IMR-90 (cell line): ENCODE measurements around the gene HOXC12. TPM values are rescaled to one million over a fixed set of nuclear protein-coding genes. Genes with fewer than 3 reads are reported as not detected.

Experiments used
- ATAC-seq: fragments of 200-7000 bp; cut with Tn5 transposase; 2 replicates; pipeline ENCODE4 v1.9.1; 2020; ENCODE audit warnings: low read depth, mild to moderate bottlenecking, moderate library complexity
- BruUV-seq: library from RNA; stranded (reverse); fragments of 400-500 nt; replicated peaks from 2 replicates; lab custom pipeline; 2021; lab: Mats Ljungman, UMichigan
- CTCF ChIA-PET: fragments of 300-600 bp; formaldehyde crosslinking; extraction: SDS; loops from one replicate; lab custom pipeline; 2021; ENCODE audit warnings: antibody characterized with exemption; lab: Yijun Ruan, JAX
- POLR2A ChIA-PET: fragments of 300-600 bp; sonication (Branson Sonifier 250); formaldehyde crosslinking; loops from one replicate; lab custom pipeline; 2022; ENCODE audit warnings: antibody characterized with exemption; ENCODE audit not compliant: unreplicated experiment; lab: Charles Lee
- DNase-seq: peaks from one replicate; pipeline ENCODE4 v3.0.0; 2013
- H2AFZ ChIP-seq: replicated peaks from 2 replicates; pipeline ENCODE3; 2013; ENCODE audit warnings: low read length, mild to moderate bottlenecking; ENCODE audit not compliant: poor library complexity
- H2AK5ac ChIP-seq: 2 replicates; pipeline ENCODE4 v1.6.1; 2013; ENCODE audit warnings: low read depth, low read length, inconsistent platforms
- H2AK9ac ChIP-seq: replicated peaks from 2 replicates; pipeline ENCODE3; 2013; ENCODE audit warnings: mild to moderate bottlenecking, low read depth, low read length, moderate library complexity; ENCODE audit not compliant: poor library complexity
- H2BK120ac ChIP-seq: 2 replicates; pipeline ENCODE4 v1.6.1; 2013; ENCODE audit warnings: low read depth, low read length, inconsistent platforms
- H2BK15ac ChIP-seq: 3 replicates; pipeline ENCODE4 v1.6.1; 2013; ENCODE audit warnings: low read depth, low read length, inconsistent platforms
- H2BK20ac ChIP-seq: 2 replicates; pipeline ENCODE4 v1.6.1; 2013; ENCODE audit warnings: low read depth, mild to moderate bottlenecking, inconsistent platforms, low read length, moderate library complexity
- H2BK5ac ChIP-seq: 2 replicates; pipeline ENCODE4 v1.6.1; 2013; ENCODE audit warnings: mild to moderate bottlenecking, low read depth, low read length, inconsistent platforms; ENCODE audit not compliant: poor library complexity, severe bottlenecking
- H3K14ac ChIP-seq: replicated peaks from 2 replicates; pipeline ENCODE4 v1.6.1; 2013; ENCODE audit warnings: low read depth, low read length, inconsistent platforms
- H3K18ac ChIP-seq: 2 replicates; pipeline ENCODE4 v1.6.1; 2013; ENCODE audit warnings: low read depth, low read length, control low read depth
- H3K23ac ChIP-seq: 2 replicates; pipeline ENCODE4 v1.6.1; 2013; ENCODE audit warnings: low read depth, low read length, inconsistent platforms
- H3K27ac ChIP-seq: 2 replicates; pipeline ENCODE4 v1.5.1; 2013; ENCODE audit warnings: mild to moderate bottlenecking, control low read depth, low read length; ENCODE audit not compliant: insufficient read depth
- H3K27me3 ChIP-seq: 2 replicates; pipeline ENCODE4 v1.6.1; 2013; ENCODE audit warnings: low read length; ENCODE audit not compliant: control insufficient read depth, insufficient read depth
- H3K36me3 ChIP-seq: 2 replicates; pipeline ENCODE4 v1.6.1; 2013; ENCODE audit warnings: low read length, mixed read lengths; ENCODE audit not compliant: control insufficient read depth, insufficient read depth
- H3K4ac ChIP-seq: 2 replicates; pipeline ENCODE4 v1.6.1; 2013; ENCODE audit warnings: low read depth, low read length, inconsistent platforms
- H3K4me1 ChIP-seq: 2 replicates; pipeline ENCODE4 v1.6.1; 2013; ENCODE audit warnings: low read length, mixed read lengths; ENCODE audit not compliant: control insufficient read depth, insufficient read depth
- H3K4me2 ChIP-seq: 2 replicates; pipeline ENCODE4 v1.6.1; 2013; ENCODE audit warnings: low read depth, mild to moderate bottlenecking, control low read depth, low read length, moderate library complexity
- H3K4me3 ChIP-seq: 2 replicates; pipeline ENCODE4 v1.5.1; 2013; ENCODE audit warnings: low read depth, mild to moderate bottlenecking, control low read depth, low read length, moderate library complexity; ENCODE audit not compliant: insufficient read depth
- H3K56ac ChIP-seq: 2 replicates; pipeline ENCODE4 v1.6.1; 2013; ENCODE audit warnings: low read length, inconsistent platforms; ENCODE audit not compliant: insufficient read depth; ENCODE audit errors: extremely low read depth
- H3K79me1 ChIP-seq, 2 experiments: 2 replicates each; pipeline ENCODE4 v1.6.1; 2013; ENCODE audit warnings: low read length in 2 of 2, inconsistent platforms in 1 of 2, low read depth in 1 of 2
- H3K9ac ChIP-seq: 2 replicates; pipeline ENCODE4 v1.6.1; 2013; ENCODE audit warnings: low read depth, low read length, control low read depth
- H3K9me1 ChIP-seq: 2 replicates; pipeline ENCODE4 v1.6.1; 2013; ENCODE audit warnings: low read length, inconsistent platforms; ENCODE audit not compliant: insufficient read depth
- H3K9me3 ChIP-seq: 2 replicates; pipeline ENCODE4 v1.6.1; 2013; ENCODE audit warnings: low read length; ENCODE audit not compliant: control insufficient read depth, insufficient read depth
- H4K20me1 ChIP-seq: 2 replicates; pipeline ENCODE4 v1.6.1; 2013; ENCODE audit warnings: low read length, inconsistent platforms; ENCODE audit not compliant: insufficient read depth
- H4K5ac ChIP-seq: 2 replicates; pipeline ENCODE4 v1.6.1; 2013; ENCODE audit warnings: mild to moderate bottlenecking, low read depth, low read length, control low read depth
- H4K8ac ChIP-seq, 2 experiments: 2 replicates each; pipeline ENCODE4 v1.6.1; 2013; ENCODE audit warnings: low read depth in 2 of 2, low read length in 2 of 2, control low read depth in 1 of 2, inconsistent platforms in 1 of 2
- H4K91ac ChIP-seq: 2 replicates; pipeline ENCODE4 v1.6.1; 2013; ENCODE audit warnings: low read depth, low read length, inconsistent platforms; ENCODE audit not compliant: insufficient read depth
- BHLHE40 ChIP-seq: fragments of 150-350 bp; IDR thresholded peaks from 2 replicates; pipeline ENCODE4 v1.6.1; 2016; ENCODE audit warnings: mild to moderate bottlenecking, low read depth, low read length
- CEBPB ChIP-seq: IDR thresholded peaks from 2 replicates; pipeline ENCODE4 v1.6.1; 2012; ENCODE audit warnings: low read depth, low read length, improper control_type of control experiment
- CHD1 ChIP-seq: IDR thresholded peaks from 2 replicates; pipeline ENCODE4 v1.6.1; 2012; ENCODE audit warnings: low read depth, low read length, improper control_type of control experiment
- FOS ChIP-seq: fragments of 150-350 bp; IDR thresholded peaks from 2 replicates; pipeline ENCODE4 v1.6.1; 2016; ENCODE audit warnings: low read depth, low read length
- MAFK ChIP-seq: IDR thresholded peaks from 2 replicates; pipeline ENCODE4 v1.6.1; 2012; ENCODE audit warnings: low read depth, low read length, improper control_type of control experiment
- MAZ ChIP-seq: IDR thresholded peaks from 2 replicates; pipeline ENCODE4 v1.6.1; 2012; ENCODE audit warnings: low read depth, mild to moderate bottlenecking, low read length, improper control_type of control experiment, moderate library complexity, borderline replicate concordance
- RAD21 ChIP-seq: IDR thresholded peaks from 2 replicates; pipeline ENCODE4 v1.6.1; 2012; ENCODE audit warnings: low read length, improper control_type of control experiment
- RCOR1 ChIP-seq: IDR thresholded peaks from 2 replicates; pipeline ENCODE4 v1.6.1; 2012; ENCODE audit warnings: mild to moderate bottlenecking, low read length, improper control_type of control experiment; ENCODE audit not compliant: insufficient replicate concordance
- RFX5 ChIP-seq: IDR thresholded peaks from 2 replicates; pipeline ENCODE4 v1.8.0; 2012; ENCODE audit warnings: low read depth, mild to moderate bottlenecking, low read length, moderate library complexity
- SMC3 ChIP-seq: fragments of 150-350 bp; IDR thresholded peaks from 2 replicates; pipeline ENCODE4 v1.6.1; 2016; ENCODE audit warnings: low read depth, mild to moderate bottlenecking, antibody characterized with exemption, low read length, moderate library complexity
- WGBS, 2 experiments: methylation state at CpG; one replicate each; pipeline versions ENCODE4 v1.1.5 to v1.1.7; 2013; ENCODE audit warnings: missing lambda C conversion rate in 2 of 2; ENCODE audit not compliant: insufficient read length in 1 of 2; ENCODE audit errors: extremely low coverage in 2 of 2; 5-methylcytosine and 5-hydroxymethylcytosine counted together
- dilution Hi-C: fragments of 300-500 bp; cut with HindIII; formaldehyde crosslinking; loops from one replicate; pipeline ENCODE4 v1.14.3; 2018; ENCODE audit warnings: low sequenced_read_pairs; ENCODE audit not compliant: unreplicated experiment
- in situ Hi-C: fragments of 300-500 bp; cut with MboI; formaldehyde crosslinking; loops from 3 replicates; pipeline ENCODE4 v1.14.3; 2019; ENCODE audit warnings: low sequenced_read_pairs, inconsistent platforms, mixed read lengths
- intact Hi-C: fragments of 100-400 bp; cut with micrococcal nuclease; formaldehyde crosslinking; loops from 2 replicates; pipeline ENCODE4 v1.10.0; 2022
- polyA plus RNA-seq, 3 experiments: library from polyadenylated mRNA; depleted of rRNA; stranded (reverse); fragments of >200 nt; gene quantifications; 2 replicates each; pipeline ENCODE4 v1.2.3, GENCODE V29; 2012; ENCODE audit warnings: low replicate concordance in 1 of 3
- total RNA-seq: library from RNA; depleted of rRNA; stranded (reverse); fragments of >200 nt; gene quantifications from 2 replicates; pipeline ENCODE4 v1.2.3, GENCODE V29; 2012
- TF ChIP-seq, protein P1 (sequence below): fragments of 150-350 bp; IDR thresholded peaks from 2 replicates; pipeline ENCODE4 v1.6.1; 2017; ENCODE audit warnings: mild to moderate bottlenecking, antibody characterized with exemption, low read length, low read depth
- TF ChIP-seq, protein P2 (sequence below): fragments of 150-350 bp; IDR thresholded peaks from 2 replicates; pipeline ENCODE4 v1.6.1; 2016; ENCODE audit warnings: low read depth, mild to moderate bottlenecking, low read length, moderate library complexity, borderline replicate concordance
- TF ChIP-seq, protein P3 (sequence below): conservative IDR thresholded peaks from 2 replicates; pipeline ENCODE4 v1.5.1; 2012; ENCODE audit warnings: mild to moderate bottlenecking, low read depth, low read length, improper control_type of control experiment

Gene HOXC12
- total and polyA plus RNA-seq, 2 of the 4 experiments (the other 2 are of a cell fraction): not detected

DNA sequence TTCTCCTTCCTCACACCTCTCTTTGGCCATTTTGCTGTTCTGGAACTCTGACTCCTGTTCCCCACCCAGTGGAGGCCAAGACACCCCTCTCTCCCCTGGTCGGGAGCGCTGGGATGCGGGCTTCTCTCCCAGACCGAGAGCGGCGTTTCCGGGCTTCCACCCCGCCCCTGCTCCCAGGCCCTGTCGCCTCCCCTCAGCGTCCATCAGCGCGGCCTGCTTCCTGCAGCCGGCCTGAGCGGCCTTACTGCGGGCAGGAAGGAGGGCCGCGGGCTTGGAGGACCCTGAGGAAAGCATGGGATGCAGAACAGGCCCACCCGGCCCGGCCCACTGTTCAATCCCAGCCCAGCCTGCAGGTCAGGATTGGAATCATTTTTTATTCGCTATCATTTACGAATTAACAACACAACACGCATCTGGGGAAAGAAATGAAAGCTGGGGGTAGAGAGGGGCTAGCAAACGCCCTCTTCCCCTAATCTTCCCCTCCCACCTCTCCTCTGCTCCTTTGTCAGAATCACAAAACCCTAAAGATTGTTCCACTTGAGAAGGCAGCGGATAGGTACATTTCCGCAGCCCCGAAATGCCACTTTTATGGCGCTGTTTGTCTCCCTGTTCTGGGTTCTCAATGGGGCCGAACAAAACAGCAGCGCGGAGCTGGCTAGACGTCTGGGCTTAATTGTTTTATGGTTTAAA is 50.3 kb downstream of the HOXC12 start (continued):
- TF ChIP-seq RCOR1: no peak

DNA sequence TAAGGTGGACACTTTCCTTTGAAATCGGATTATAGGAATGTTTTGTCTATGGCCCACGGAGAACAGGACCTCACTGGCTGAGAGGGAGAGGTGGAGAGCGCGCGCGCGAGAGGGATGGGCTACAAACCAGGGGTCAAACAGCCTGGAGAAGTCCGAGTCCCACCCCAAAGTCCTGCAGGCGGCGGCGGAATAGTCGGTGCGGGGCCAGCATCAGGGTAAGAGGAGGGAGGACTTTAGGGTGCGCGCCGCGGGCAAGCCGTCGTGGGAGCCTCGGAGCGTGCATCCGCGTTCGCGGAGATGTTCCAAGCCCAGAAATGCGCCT is 50.8 kb downstream of the HOXC12 start:
- no peaks in the 10 kb centered on the region for H3K4me1 ChIP-seq
- no peaks in the 10 kb centered on the region for H3K36me3 ChIP-seq
- POLR2A ChIA-PET: no interaction called here
- no peak overlapping the region for H3K14ac ChIP-seq
- H4K5ac ChIP-seq: no peak overlapping the region
- H3K9me3 ChIP-seq: no peaks in the 10 kb centered on the region
- no peaks in the 10 kb centered on the region for H3K79me1 ChIP-seq
- no peak overlapping the region for H3K27ac ChIP-seq
- no peak overlapping the region for H4K8ac ChIP-seq
- H4K91ac ChIP-seq: no peak overlapping the region
- H3K9me1 ChIP-seq: no peaks in the 10 kb centered on the region
- WGBS, 2 experiments: 6% methylated on average over 12 of the region's 26 CpGs; no CpG with 5 or more reads in 1 of the 2 experiments
- intact Hi-C loops: loop anchor here (10.0 kb wide), 1 partner anchor 301 kb away; no protein-coding TSS in a partner anchor
- H3K27me3 ChIP-seq: peaks cover 90% of the 10 kb centered on the region
- no peak overlapping the region for H2AFZ ChIP-seq
- H2BK5ac ChIP-seq: no peak overlapping the region
- no peak overlapping the region for H2BK20ac ChIP-seq
- H2BK120ac ChIP-seq: no peak overlapping the region
- in situ Hi-C loops: loop anchor here (5.0 kb wide), 1 partner anchor 187 kb away; no protein-coding TSS in a partner anchor
- no peak overlapping the region for H2AK9ac ChIP-seq
- no peak overlapping the region for H3K4me3 ChIP-seq
- dilution Hi-C loops: no loop called here
- no peak for DNase-seq
- H4K20me1 ChIP-seq: no peaks in the 10 kb centered on the region
- no peak for ATAC-seq
- H3K23ac ChIP-seq: no peak overlapping the region
- H3K18ac ChIP-seq: no peak overlapping the region
- CTCF ChIA-PET: interaction anchor here (0.7 to 1.9 kb wide), 6 partner anchors 181 to 201 kb away, joined by 3 to 18 read pairs (median 4); no protein-coding TSS in a partner anchor
- no peak overlapping the region for H3K56ac ChIP-seq
- H2BK15ac ChIP-seq: no peak overlapping the region
- BruUV-seq: no TSS peak
- H3K9ac ChIP-seq: no peak overlapping the region
- H3K4ac ChIP-seq: no peak overlapping the region
- no peak overlapping the region for H3K4me2 ChIP-seq
- H2AK5ac ChIP-seq: no peak overlapping the region
- TF ChIP-seq RCOR1 (no peak), MAFK (no peak), RAD21 (no peak), MAZ (no peak), SMC3 (no peak), CHD1 (no peak), BHLHE40 (no peak), FOS (no peak), CEBPB (no peak), RFX5 (no peak)
- TF ChIP-seq, protein P1, sequence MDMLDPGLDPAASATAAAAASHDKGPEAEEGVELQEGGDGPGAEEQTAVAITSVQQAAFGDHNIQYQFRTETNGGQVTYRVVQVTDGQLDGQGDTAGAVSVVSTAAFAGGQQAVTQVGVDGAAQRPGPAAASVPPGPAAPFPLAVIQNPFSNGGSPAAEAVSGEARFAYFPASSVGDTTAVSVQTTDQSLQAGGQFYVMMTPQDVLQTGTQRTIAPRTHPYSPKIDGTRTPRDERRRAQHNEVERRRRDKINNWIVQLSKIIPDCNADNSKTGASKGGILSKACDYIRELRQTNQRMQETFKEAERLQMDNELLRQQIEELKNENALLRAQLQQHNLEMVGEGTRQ: no peak
- TF ChIP-seq, protein P2, sequence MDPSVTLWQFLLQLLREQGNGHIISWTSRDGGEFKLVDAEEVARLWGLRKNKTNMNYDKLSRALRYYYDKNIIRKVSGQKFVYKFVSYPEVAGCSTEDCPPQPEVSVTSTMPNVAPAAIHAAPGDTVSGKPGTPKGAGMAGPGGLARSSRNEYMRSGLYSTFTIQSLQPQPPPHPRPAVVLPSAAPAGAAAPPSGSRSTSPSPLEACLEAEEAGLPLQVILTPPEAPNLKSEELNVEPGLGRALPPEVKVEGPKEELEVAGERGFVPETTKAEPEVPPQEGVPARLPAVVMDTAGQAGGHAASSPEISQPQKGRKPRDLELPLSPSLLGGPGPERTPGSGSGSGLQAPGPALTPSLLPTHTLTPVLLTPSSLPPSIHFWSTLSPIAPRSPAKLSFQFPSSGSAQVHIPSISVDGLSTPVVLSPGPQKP: no peak
- TF ChIP-seq, protein P3, sequence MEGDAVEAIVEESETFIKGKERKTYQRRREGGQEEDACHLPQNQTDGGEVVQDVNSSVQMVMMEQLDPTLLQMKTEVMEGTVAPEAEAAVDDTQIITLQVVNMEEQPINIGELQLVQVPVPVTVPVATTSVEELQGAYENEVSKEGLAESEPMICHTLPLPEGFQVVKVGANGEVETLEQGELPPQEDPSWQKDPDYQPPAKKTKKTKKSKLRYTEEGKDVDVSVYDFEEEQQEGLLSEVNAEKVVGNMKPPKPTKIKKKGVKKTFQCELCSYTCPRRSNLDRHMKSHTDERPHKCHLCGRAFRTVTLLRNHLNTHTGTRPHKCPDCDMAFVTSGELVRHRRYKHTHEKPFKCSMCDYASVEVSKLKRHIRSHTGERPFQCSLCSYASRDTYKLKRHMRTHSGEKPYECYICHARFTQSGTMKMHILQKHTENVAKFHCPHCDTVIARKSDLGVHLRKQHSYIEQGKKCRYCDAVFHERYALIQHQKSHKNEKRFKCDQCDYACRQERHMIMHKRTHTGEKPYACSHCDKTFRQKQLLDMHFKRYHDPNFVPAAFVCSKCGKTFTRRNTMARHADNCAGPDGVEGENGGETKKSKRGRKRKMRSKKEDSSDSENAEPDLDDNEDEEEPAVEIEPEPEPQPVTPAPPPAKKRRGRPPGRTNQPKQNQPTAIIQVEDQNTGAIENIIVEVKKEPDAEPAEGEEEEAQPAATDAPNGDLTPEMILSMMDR: no peak
